ENCODE results near the gene MAPK14.
"Not testable (repeated sequence)": the region's sequence is repeated elsewhere in the genome, so short reads cannot be mapped to it uniquely, and the experiment has no call there.

DNA sequence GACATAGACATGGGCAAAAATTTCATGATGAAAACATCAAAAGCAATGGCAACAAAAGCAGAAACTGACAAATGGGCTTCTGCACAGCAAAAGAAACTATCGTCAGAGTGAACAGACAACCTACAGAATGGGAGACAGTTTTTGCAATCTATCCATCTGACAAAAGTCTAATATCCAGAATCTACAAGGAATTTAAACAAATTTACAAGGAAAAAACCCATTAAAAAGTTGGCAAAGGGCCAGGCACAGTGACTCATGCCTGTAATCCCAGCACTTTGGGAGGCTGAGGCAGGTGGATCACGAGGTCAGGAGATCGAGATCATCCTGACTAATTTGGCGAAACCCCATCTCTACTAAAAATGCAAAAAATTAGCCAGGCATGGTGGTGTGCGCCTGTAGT lies 60.6 kb downstream of the MAPK14 start:
- TF ChIP-seq TAF1 (IDR thresholded peaks at IDR 0.05; ENCODE audit: borderline replicate concordance, low read depth, low read length); CTCF (IDR thresholded peaks at IDR 0.05 in 2 of 3, conservative IDR thresholded peaks at IDR 0.05 in 1 of 3; ENCODE audit: control insufficient read depth in 2 of 3, extremely low read depth in 1 of 3, insufficient read depth in 1 of 3, low read depth in 3 of 3, low read length in 3 of 3): not testable (repeated sequence)
